Mesendoderm (in vitro differentiated cells): ENCODE results near the gene GRK4.

Source experiments
- DNase-seq: peaks from one replicate; pipeline ENCODE4 v3.0.0; 2013
- H2AK5ac ChIP-seq: 2 replicates; pipeline ENCODE4 v1.6.1; 2013; ENCODE audit warnings: low read length, inconsistent platforms
- H2BK120ac ChIP-seq: 2 replicates; pipeline ENCODE4 v1.6.1; 2013; ENCODE audit warnings: low read depth, mild to moderate bottlenecking, low read length, moderate library complexity, mixed read lengths
- H2BK15ac ChIP-seq: replicated peaks from 2 replicates; pipeline ENCODE4 v1.6.1; 2013; ENCODE audit warnings: low read depth, mild to moderate bottlenecking, moderate library complexity
- H2BK5ac ChIP-seq: 2 replicates; pipeline ENCODE4 v1.6.1; 2013; ENCODE audit warnings: low read length, inconsistent platforms
- H3K18ac ChIP-seq: 2 replicates; pipeline ENCODE4 v1.6.1; 2013; ENCODE audit warnings: mild to moderate bottlenecking, low read length, mixed read lengths
- H3K23ac ChIP-seq: one replicate; pipeline ENCODE4 v1.6.1; 2013; ENCODE audit warnings: low read length
- H3K27ac ChIP-seq: 2 replicates; pipeline ENCODE4 v1.5.1; 2013; ENCODE audit warnings: low read depth, mild to moderate bottlenecking, inconsistent platforms, low read length, moderate library complexity
- H3K27me3 ChIP-seq: 2 replicates; pipeline ENCODE4 v1.6.1; 2013; ENCODE audit warnings: low read length, control low read depth, mild to moderate bottlenecking, inconsistent platforms; ENCODE audit not compliant: insufficient read depth, poor library complexity
- H3K36me3 ChIP-seq: 2 replicates; pipeline ENCODE4 v1.6.1; 2013; ENCODE audit warnings: low read length, inconsistent platforms; ENCODE audit not compliant: control insufficient read depth, insufficient read depth
- H3K4ac ChIP-seq: one replicate; pipeline ENCODE4 v1.6.1; 2013; ENCODE audit warnings: low read depth, mild to moderate bottlenecking, low read length, moderate library complexity
- H3K4me1 ChIP-seq: 2 replicates; pipeline ENCODE4 v1.6.1; 2013; ENCODE audit warnings: low read depth, low read length, inconsistent platforms; ENCODE audit not compliant: control insufficient read depth
- H3K4me2 ChIP-seq: 2 replicates; pipeline ENCODE4 v1.6.1; 2013; ENCODE audit warnings: low read length
- H3K4me3 ChIP-seq: 2 replicates; pipeline ENCODE4 v1.5.1; 2013; ENCODE audit warnings: mild to moderate bottlenecking, low read length
- H3K56ac ChIP-seq: one replicate; pipeline ENCODE4 v1.6.1; 2013; ENCODE audit warnings: low read length
- H3K79me1 ChIP-seq: 2 replicates; pipeline ENCODE4 v1.6.1; 2013; ENCODE audit warnings: low read length, inconsistent platforms
- H3K79me2 ChIP-seq: 2 replicates; pipeline ENCODE4 v1.6.1; 2013; ENCODE audit warnings: mild to moderate bottlenecking, low read length; ENCODE audit not compliant: control insufficient read depth, insufficient read depth
- H3K9ac ChIP-seq: 2 replicates; pipeline ENCODE4 v1.6.1; 2013; ENCODE audit warnings: low read length, inconsistent platforms
- H4K5ac ChIP-seq: one replicate; pipeline ENCODE4 v1.6.1; 2013; ENCODE audit warnings: low read length
- H4K8ac ChIP-seq: one replicate; pipeline ENCODE4 v1.6.1; 2013; ENCODE audit warnings: low read depth, mild to moderate bottlenecking, control low read depth, low read length, moderate library complexity
- WGBS: extraction: QIAGEN DNeasy Blood & Tissue Kit; methylation state at CpG from one replicate; pipeline ENCODE4 v1.1.7; 2013; ENCODE audit warnings: low lambda C conversion rate, missing lambda C conversion rate; ENCODE audit not compliant: insufficient coverage; ENCODE audit errors: extremely low coverage; 5-methylcytosine and 5-hydroxymethylcytosine counted together

GRK4 gene

DNA sequence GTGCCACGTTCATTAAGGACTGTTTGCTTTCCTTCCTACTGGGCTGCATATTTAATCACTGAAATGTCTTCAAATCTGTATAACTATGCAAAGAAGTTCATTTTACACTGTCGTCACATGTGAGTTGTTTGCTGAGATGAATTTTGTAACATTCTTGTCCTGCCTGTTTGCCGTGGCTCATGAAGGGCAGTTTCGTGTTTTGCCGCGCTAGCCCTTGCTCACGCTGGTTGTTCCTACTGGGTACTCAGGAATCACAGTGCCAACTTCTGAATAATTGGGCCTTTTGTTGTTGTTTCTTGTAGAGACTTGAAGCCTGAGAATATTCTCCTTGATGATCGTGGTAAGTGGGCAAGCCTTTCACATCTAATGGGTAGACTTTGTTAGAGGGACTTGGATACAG, 58.7 kb downstream of the GRK4 start:
- Histone ChIP-seq H3K9ac (no peak overlapping the region), H3K56ac (no peak overlapping the region), H4K8ac (no peak overlapping the region), H4K5ac (no peak overlapping the region), H3K79me2 (no peaks in the 10 kb centered on the region), H3K18ac (no peak overlapping the region), H2AK5ac (no peak overlapping the region), H2BK120ac (no peak overlapping the region), H3K79me1 (no peaks in the 10 kb centered on the region), H3K4me1 (peaks cover 2% of the 10 kb centered on the region), H2BK5ac (no peak overlapping the region), H3K27me3 (no peaks in the 10 kb centered on the region), H3K36me3 (no peaks in the 10 kb centered on the region), H3K4me2 (no peak overlapping the region), H3K23ac (no peak overlapping the region), H3K4ac (no peak overlapping the region), H3K27ac (no peak overlapping the region), H2BK15ac (no peak overlapping the region), H3K4me3 (no peak overlapping the region)
- no CpG with 5 or more reads among the region's 8 CpGs for WGBS
- DNase-seq = no peak

- Histone ChIP-seq H3K27ac (no peak overlapping the region), H3K56ac (no peak overlapping the region), H2BK15ac (no peak overlapping the region), H3K4ac (no peak overlapping the region), H3K4me2 (no peak overlapping the region), H2AK5ac (no peak overlapping the region), H3K9ac (no peak overlapping the region), H4K5ac (no peak overlapping the region), H3K36me3 (no peaks in the 10 kb centered on the region), H3K79me2 (no peaks in the 10 kb centered on the region), H3K23ac (no peak overlapping the region), H3K18ac (no peak overlapping the region), H4K8ac (no peak overlapping the region), H3K79me1 (no peaks in the 10 kb centered on the region), H2BK5ac (no peak overlapping the region), H2BK120ac (no peak overlapping the region), H3K4me1 (peaks cover 2% of the 10 kb centered on the region), H3K4me3 (no peak overlapping the region), H3K27me3 (no peaks in the 10 kb centered on the region)
- WGBS = no CpG with 5 or more reads among the region's 3 CpGs
- no peak for DNase-seq
Measured at GRCh38 chr4:3022651-3023050, 59.3 kb downstream of the GRK4 start.

GRCh38 chr4:3025881-3026280, 62.5 kb downstream of the GRK4 start:
- H3K9ac ChIP-seq = no peak overlapping the region
- no peaks in the 10 kb centered on the region for H3K36me3 ChIP-seq
- no peak overlapping the region for H3K23ac ChIP-seq
- H3K27me3 ChIP-seq = no peaks in the 10 kb centered on the region
- no peak overlapping the region for H3K18ac ChIP-seq
- H3K4me3 ChIP-seq = no peak overlapping the region
- H4K5ac ChIP-seq = no peak overlapping the region
- H3K4ac ChIP-seq = no peak overlapping the region
- peaks cover 2% of the 10 kb centered on the region for H3K4me1 ChIP-seq
- no peak overlapping the region for H2BK120ac ChIP-seq
- DNase-seq = no peak
- no peak overlapping the region for H3K4me2 ChIP-seq
- H3K27ac ChIP-seq = no peak overlapping the region
- no peak overlapping the region for H3K56ac ChIP-seq
- no peak overlapping the region for H2BK15ac ChIP-seq
- H2BK5ac ChIP-seq = no peak overlapping the region
- no peaks in the 10 kb centered on the region for H3K79me1 ChIP-seq
- no peak overlapping the region for H2AK5ac ChIP-seq
- H4K8ac ChIP-seq = no peak overlapping the region
- no CpG with 5 or more reads among the region's 21 CpGs for WGBS
- no peaks in the 10 kb centered on the region for H3K79me2 ChIP-seq

DNA sequence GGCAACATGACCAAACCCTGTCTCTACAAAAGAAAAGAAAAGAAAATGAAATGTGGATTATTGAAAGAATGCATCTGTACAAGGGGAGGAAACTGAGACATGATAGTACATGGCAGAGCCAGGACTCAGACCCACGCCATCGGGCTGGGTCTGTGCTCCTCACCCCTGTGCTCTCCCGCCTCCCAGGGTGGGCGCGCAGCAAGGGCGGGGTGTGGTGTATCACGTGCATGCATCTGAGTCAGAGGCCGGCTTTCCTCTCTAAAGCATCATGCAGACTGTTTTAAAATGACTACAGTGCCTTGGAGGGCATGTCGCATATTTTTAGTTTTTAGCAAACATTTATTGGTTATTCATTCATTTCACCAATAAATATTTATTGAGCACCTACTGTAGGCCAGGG, 63.2 kb downstream of the GRK4 start:
- no peak overlapping the region for H2BK5ac ChIP-seq
- H3K79me1 ChIP-seq = no peaks in the 10 kb centered on the region
- H3K79me2 ChIP-seq = no peaks in the 10 kb centered on the region
- DNase-seq = no peak
- no peak overlapping the region for H2AK5ac ChIP-seq
- H3K4ac ChIP-seq = no peak overlapping the region
- no peak overlapping the region for H3K4me3 ChIP-seq
- H3K27ac ChIP-seq = no peak overlapping the region
- H2BK15ac ChIP-seq = no peak overlapping the region
- no peak overlapping the region for H3K56ac ChIP-seq
- no peaks in the 10 kb centered on the region for H3K4me1 ChIP-seq
- H3K36me3 ChIP-seq = no peaks in the 10 kb centered on the region
- H3K23ac ChIP-seq = no peak overlapping the region
- no peak overlapping the region for H3K18ac ChIP-seq
- no peak overlapping the region for H4K8ac ChIP-seq
- no peak overlapping the region for H3K4me2 ChIP-seq
- H4K5ac ChIP-seq = no peak overlapping the region
- no peaks in the 10 kb centered on the region for H3K27me3 ChIP-seq
- no peak overlapping the region for H2BK120ac ChIP-seq
- no peak overlapping the region for H3K9ac ChIP-seq
- no CpG with 5 or more reads among the region's 9 CpGs for WGBS

DNA sequence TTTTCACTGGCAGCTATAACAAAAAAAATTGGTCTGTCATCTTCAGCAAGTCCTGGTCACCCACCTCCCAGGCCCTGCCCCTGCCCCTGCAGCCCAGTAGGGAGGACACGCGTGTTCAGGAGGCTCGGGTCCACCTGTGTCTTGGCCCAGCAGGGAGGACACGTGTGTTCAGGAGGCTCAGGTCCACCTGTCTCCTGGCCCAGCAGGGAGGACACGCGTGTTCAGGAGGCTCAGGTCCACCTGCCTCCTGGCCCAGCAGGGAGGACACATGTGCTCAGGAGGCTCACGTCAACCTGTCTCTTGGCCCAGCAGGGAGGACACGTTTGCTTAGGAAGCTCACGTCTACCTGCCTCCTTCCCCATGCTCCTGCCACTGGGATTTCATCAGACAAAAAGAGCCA, 66.1 kb downstream of the GRK4 start:
- Histone ChIP-seq H2BK120ac (no peak overlapping the region), H2BK5ac (no peak overlapping the region), H3K27me3 (no peaks in the 10 kb centered on the region), H3K4me3 (no peak overlapping the region), H3K79me2 (no peaks in the 10 kb centered on the region), H2BK15ac (no peak overlapping the region), H3K23ac (no peak overlapping the region), H2AK5ac (no peak overlapping the region), H3K79me1 (no peaks in the 10 kb centered on the region), H4K8ac (no peak overlapping the region), H3K4ac (no peak overlapping the region), H3K27ac (no peak overlapping the region), H4K5ac (no peak overlapping the region), H3K36me3 (no peaks in the 10 kb centered on the region), H3K56ac (no peak overlapping the region), H3K18ac (no peak overlapping the region), H3K4me2 (no peak overlapping the region), H3K9ac (no peak overlapping the region), H3K4me1 (no peaks in the 10 kb centered on the region)
- DNase-seq = no peak
- no CpG with 5 or more reads among the region's 9 CpGs for WGBS

DNA sequence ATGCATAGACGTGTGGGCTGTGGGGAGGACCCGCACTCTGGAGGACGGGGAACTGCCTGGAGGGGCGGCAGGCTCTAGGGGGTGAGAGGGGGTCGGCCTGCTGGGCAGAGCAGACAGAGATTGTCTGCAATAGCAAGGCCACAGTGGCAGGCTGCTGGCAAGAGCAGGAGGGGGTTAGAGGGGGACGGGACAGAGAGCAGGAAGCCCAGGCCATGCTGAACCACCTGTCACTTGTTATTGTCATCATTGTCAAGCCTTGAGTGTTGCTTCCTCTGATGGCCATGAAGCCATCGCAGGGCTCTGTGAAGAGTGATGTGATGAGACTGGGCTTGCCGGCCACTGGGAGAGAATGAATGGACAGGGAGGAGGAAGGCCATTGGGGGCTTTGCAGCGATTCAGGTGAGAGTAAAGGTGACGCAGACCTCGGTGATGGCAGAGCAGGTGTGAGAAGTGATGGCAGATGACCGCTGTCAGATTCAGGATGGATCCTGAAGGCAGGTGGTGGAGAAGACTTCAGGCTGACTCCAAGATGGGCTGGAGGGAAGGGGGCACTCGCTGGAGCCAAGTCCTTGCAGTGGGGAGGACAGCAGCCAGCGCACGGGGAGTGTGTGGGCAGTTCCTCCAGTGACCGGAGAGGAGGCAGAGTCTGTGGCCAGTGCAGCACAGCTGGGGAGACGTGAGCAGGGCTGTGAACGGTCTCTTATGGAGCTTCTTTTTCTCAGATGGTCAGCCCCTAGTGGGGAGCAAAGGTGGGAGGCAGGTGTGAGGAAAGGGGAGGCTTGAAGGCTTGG, 67.4 kb downstream of the GRK4 start:
- H2AK5ac ChIP-seq = no peak overlapping the region
- H3K4me3 ChIP-seq = no peak overlapping the region
- no peak for DNase-seq
- H2BK15ac ChIP-seq = no peak overlapping the region
- H3K4me2 ChIP-seq = no peak overlapping the region
- no peak overlapping the region for H3K23ac ChIP-seq
- no peaks in the 10 kb centered on the region for H3K4me1 ChIP-seq
- H3K18ac ChIP-seq = no peak overlapping the region
- H3K36me3 ChIP-seq = no peaks in the 10 kb centered on the region
- WGBS = no CpG with 5 or more reads among the region's 18 CpGs
- H3K79me2 ChIP-seq = no peaks in the 10 kb centered on the region
- no peaks in the 10 kb centered on the region for H3K79me1 ChIP-seq
- no peak overlapping the region for H3K27ac ChIP-seq
- H4K5ac ChIP-seq = no peak overlapping the region
- no peak overlapping the region for H3K56ac ChIP-seq
- no peak overlapping the region for H3K9ac ChIP-seq
- no peak overlapping the region for H2BK120ac ChIP-seq
- H2BK5ac ChIP-seq = no peak overlapping the region
- H3K4ac ChIP-seq = no peak overlapping the region
- no peak overlapping the region for H4K8ac ChIP-seq
- H3K27me3 ChIP-seq = no peaks in the 10 kb centered on the region
